HG02588 (cell line): ENCODE results near the gene ARL5C.
"Not testable (repeated sequence)": the region's sequence is repeated elsewhere in the genome, so short reads cannot be mapped to it uniquely, and the experiment has no call there.

Experiments
- ATAC-seq: cut with Tn5 transposase; IDR thresholded peaks from one replicate; pipeline ENCODE4 v1.9.1; 2021; ENCODE audit warnings: mild to moderate bottlenecking, moderate library complexity; ENCODE audit not compliant: unreplicated experiment

ARL5C gene

DNA sequence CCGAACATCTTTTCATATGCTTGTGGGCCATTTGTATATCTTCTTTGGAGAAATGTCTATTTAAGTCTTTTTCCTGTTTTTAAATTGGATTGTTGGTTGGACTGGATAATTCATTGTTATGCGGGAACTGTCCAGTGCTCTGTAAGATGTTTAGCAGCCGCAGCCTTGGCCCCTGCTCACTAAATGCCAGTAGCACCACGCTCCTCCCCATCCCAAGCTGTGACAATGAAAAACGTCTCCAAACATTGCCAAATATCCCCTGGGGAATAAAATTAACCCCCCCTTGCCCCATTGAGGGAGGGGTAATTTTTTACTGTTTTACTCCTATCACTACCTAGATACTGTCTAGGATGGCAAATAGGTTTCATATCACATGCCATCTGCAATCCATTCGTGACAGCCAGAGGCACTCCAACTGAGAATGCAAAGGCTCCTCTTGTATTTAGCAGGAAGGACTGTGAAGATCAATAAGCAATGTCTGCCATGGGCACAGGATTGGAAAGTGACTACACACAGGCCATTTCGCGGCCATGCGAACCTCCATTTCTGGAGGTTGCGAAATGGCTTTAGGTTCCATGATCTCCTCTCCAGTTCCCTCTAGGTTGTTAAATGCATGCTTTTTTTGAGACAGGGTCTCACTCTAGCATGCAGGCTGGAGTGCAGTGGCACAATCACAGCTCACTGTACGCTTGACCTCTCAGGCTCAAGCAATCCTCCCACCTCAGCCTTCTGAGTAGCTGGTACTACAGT lies 23.9 kb downstream of the ARL5C start:
- ATAC-seq: no peak

DNA sequence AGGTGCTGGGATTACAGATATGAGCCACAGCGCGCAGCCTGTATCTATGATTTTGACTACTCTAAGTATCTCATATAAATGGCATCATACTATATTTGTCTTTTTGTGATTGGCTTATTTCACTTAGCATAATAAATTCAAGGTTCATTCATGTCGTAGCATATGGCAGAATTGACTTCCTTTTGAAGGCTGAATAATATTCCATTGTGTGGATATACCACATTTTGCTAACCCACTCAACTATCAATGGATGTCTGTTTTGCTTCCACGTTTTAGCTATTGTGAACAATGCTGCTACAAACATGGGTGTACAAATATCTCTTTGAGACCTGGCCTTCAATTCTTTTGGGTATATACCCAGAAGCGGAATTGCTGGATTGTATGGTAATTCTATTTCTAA lies 24.7 kb downstream of the ARL5C start:
- ATAC-seq: no peak

DNA sequence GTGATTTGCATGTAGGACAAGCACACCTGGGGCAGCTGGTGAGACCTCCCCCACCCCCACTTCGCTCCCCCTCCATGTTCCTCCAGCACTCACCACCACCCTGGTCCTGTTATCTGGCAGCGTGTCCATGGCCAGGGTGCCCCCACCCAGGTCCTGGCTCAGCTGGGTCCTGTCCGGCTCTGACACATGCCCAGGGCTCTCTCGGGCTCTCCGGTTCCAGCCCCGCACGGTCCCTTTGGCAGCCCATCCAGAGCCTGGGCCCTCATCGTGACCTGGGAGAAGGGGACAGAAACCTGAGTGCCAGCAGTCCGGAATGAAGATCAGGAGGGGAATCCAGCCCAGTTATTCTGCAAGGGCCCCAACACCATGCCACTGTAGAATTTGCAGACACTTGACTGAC lies 26.4 kb downstream of the ARL5C start:
- ATAC-seq: no peak

GRCh38 chr17:39139161-39139511 lies 26.8 kb downstream of the ARL5C start:
- ATAC-seq: no peak

GRCh38 chr17:39138431-39139160 lies 27.4 kb downstream of the ARL5C start:
- no peak for ATAC-seq

DNA sequence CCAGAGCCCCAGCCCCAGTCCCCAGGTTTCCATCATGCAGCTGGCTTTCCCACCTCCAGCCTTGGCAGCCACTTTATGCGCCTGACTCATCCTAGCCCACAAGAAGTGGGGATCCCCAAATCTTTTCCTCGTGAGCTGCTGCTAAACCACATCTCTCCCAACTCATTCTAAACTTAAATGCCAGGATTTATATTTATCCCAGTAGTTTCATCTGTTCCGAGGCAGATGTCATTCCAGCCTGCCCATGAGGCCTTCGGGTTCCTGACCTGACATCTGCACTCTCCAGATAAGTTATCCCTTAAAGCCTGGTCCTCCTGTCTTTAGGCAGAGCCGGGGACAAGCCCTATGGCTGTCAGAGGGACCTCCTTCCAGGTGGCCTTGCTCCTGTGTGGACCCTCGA lies 31.1 kb downstream of the ARL5C start:
- ATAC-seq: no peak

DNA sequence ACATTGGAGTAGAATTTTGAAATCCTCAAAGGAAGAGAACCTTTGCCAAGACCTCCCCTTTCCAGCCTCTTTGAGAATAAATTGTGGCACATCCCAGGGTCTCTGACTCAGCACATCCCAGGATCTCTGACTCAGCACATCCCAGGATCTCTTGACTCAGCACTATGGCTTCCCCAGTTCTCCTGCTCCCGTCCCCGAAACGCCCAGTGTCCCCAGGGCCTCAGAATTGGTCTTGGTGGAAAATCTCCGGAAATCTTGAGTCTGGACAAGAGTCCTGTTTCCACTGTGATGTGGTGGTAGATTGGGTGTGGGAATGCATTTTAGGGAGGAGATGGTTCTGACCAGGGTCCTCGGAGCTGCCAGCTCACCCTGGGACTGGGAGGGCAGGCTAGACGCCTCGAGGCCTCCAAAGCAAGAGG lies 33.8 kb downstream of the ARL5C start:
- no peak for ATAC-seq

DNA sequence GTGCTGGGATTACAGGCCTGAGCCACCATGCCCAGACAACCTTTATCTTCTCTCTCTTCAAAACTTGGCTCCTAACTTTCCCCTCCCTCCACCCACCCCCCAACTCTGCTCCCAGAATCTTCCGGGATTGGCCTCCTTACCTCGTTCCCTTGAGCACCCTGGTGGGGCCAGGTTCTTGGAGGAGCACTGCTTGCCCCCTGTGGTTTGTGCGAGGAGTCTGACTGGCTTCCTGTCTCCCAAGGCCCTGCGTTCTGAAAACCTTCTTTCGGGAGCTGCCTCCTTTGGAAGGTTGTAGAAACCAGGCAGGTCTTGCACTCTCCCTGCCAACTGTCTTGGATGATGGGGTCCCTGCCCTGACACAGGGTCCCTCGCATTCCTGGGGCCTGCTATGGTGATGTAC lies 34.3 kb downstream of the ARL5C start:
- no peak for ATAC-seq

DNA sequence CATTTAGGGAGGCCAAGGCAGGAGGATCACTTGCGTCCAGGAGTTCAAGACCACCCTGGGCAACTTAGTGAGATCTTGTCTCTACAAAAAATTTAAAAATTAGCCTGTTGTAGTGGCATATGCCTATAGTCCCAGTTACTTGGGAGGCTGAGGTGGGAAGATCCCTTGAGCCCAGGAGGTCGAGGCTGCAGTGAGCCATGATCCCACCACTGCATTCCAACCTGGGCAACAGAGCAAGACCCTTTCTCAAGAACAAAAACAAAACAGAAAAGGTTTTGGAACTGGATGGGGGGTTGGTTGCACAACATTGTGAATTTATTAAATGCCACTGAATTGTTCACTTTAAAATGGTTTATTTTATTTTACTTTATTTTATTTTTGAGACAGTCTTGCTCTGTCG lies 35.8 kb downstream of the ARL5C start:
- no peak for ATAC-seq

DNA sequence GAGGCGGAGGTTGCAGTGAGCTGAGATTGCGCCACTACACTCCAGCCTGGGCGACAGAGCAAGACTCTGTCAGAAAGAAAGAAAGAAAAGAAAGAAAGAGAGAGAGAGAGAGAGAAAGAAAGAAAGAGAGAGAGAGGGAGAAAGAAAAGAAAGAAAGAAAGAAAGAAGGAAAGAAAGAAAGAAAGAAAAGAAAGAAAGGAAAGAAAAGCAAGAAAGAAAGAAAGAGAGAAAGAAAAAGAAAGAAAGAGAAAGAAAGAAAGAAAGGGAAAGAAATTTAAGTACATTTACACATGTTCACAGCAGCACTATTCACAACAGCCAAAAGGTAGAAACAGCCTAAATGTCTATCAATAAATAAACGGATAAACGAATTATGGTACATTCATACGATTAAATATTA lies 36.4 kb downstream of the ARL5C start:
- not testable (repeated sequence) for ATAC-seq

- ATAC-seq: no peak
Measured at GRCh38 chr17:39126436-39126835, 39.5 kb downstream of the ARL5C start.

GRCh38 chr17:39125143-39125875 lies 40.7 kb downstream of the ARL5C start:
- no peak for ATAC-seq

DNA sequence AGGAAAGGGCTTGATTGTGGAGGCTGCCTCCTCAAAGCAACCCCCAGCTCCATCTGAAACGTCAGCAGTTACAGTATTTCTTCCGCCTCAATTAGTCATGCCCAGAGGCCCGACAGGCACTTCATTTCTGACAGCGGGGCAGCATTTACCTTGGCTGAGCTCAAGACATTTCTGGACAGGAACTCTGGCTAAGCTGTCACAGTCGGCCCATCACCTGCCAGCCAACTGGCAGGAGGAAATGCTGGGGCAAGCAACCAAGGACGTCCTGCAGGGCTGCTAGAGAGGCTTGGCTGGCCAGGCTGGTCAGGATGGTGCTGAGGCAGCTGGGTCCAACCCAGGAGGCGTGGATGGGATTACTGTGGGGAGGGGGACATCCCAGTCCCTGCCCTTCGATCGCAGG lies 42.3 kb downstream of the ARL5C start:
- ATAC-seq: no peak

- ATAC-seq: no peak
Measured at GRCh38 chr17:39122991-39123390, 43.0 kb downstream of the ARL5C start.

DNA sequence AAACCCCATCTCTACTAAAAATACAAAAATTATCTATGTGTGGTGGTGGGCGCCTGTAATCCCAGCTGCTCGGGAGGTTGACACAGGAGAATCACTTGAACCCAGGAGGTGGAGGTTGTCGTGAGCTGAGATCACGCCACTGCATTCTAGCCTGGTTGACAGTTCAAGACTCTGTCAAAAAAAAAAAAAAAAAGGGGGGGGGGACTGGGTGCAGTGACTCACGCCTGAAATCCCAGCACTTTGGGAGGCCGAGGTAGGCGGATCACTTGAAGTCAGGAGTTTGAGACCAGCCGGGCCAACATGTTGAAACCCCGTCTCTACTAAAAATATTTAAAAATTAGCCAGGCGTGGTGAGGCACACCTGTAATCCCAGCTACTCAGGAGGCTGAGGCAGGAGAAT lies 44.0 kb downstream of the ARL5C start:
- not testable (repeated sequence) for ATAC-seq

- ATAC-seq: no peak
Measured at GRCh38 chr17:39118674-39119419, 47.1 kb downstream of the ARL5C start.

GRCh38 chr17:39116224-39116623 lies 49.7 kb downstream of the ARL5C start:
- ATAC-seq: no peak

GRCh38 chr17:39115135-39115534 lies 50.8 kb downstream of the ARL5C start:
- no peak for ATAC-seq

DNA sequence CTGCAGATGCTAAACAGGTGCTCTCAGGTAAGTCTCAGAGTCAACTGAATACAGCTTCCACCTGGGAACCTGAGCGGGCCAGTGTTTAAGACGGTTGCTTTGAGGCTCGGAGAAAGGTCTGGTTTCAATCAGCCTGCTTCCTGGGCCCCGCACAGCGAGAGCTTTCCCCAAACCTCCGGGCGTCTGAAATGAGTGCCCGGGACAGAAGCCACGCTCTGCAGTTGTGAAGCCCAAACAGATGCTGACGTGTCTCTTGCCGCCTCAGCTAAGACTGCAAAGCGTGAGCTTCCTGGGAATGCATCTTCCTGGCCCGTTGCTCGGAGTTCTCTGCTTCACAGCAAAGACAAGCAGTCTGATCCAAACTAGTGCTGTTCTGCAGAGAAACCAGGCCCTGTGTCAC lies 51.2 kb downstream of the ARL5C start:
- no peak for ATAC-seq

DNA sequence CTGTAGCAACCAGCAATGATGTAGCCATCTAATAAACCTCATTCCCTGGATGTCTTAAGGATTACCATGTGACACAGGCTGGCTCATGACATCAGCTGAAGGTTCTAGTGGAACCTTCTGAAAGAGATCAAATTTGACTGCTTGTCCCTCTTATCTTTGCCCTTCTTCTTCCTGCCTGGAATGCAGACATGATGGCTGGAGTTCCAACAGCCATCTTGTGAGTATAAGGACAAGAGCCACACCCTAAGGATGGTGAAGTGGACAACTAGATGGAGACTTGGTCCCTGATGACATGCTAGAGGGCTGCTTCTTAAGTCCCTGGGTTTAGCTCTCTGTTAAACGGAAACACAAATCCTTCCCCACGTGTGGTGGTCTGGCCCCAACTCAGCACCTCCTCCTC lies 52.1 kb downstream of the ARL5C start:
- ATAC-seq: no peak

GRCh38 chr17:39110435-39111136 lies 55.4 kb downstream of the ARL5C start:
- no peak for ATAC-seq
